GM18907 (cell line): ENCODE results near the gene FASTKD3.
A peak's percentile ranks its signal among the peaks of the same experiment; 100 is the strongest.

ENCODE experiments used
- ATAC-seq: cut with Tn5 transposase; IDR thresholded peaks from one replicate; pipeline ENCODE4 v1.9.1; 2021; ENCODE audit warnings: mild to moderate bottlenecking, moderate library complexity; ENCODE audit not compliant: unreplicated experiment

Gene FASTKD3

GRCh38 chr5:7881816-7882215, 13.0 kb upstream of the FASTKD3 start:
- no peak for ATAC-seq

GRCh38 chr5:7881091-7881490, 12.3 kb upstream of the FASTKD3 start:
- ATAC-seq, result no peak

GRCh38 chr5:7878381-7878873, 9.6 kb upstream of the FASTKD3 start:
- ATAC-seq, result peak; percentile 98

- ATAC-seq, result no peak
Observed at GRCh38 chr5:7877851-7878250, 9.0 kb upstream of the FASTKD3 start.

GRCh38 chr5:7876867-7877266, 8.0 kb upstream of the FASTKD3 start:
- ATAC-seq, result peak; percentile 42

- ATAC-seq, result no peak
Observed at GRCh38 chr5:7875151-7875550, 6.3 kb upstream of the FASTKD3 start.

- no peak for ATAC-seq
Observed at GRCh38 chr5:7874639-7875038, 5.8 kb upstream of the FASTKD3 start.

GRCh38 chr5:7873216-7873615, 4.4 kb upstream of the FASTKD3 start:
- ATAC-seq, result no peak

GRCh38 chr5:7872517-7873130, 3.8 kb upstream of the FASTKD3 start:
- no peak for ATAC-seq

GRCh38 chr5:7871653-7872052, 2.8 kb upstream of the FASTKD3 start:
- ATAC-seq, result peak; percentile 23

DNA sequence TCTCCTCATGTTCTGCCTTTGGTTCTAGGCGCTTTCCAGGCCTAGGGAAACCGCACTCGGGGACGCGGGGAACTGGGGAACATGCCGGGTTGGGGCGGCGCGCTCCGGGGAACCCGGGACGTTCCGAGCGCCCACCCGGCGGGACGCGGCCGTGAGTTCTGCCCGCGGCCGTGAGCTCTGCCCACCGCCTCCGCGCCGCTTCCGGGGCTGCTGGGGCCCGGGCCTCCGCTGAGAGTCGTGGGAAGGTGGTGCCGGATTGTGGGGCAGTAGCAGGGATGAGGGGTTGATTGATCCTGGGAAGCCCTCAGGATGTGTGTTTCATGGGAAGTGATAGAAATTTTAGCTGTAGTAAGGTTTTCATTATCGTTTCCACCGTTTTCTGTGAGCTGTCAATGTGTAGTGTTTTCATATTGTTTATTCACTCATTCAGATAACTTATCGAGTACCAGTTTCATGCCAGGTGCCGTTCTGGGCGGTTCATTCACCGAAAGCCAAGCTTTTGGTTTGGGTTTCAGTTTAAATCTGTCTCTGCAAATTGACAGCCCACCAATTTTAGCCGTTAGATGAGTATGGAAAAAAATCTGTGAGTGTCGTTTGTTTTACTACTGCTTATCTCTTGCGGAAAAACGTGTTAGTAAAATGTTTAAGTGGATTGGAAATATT, 774 bp upstream of the FASTKD3 start:
- peak; percentile 42 for ATAC-seq

- ATAC-seq, result no peak
Observed at GRCh38 chr5:7868427-7868772, 431 bp downstream of the FASTKD3 start.

GRCh38 chr5:7867260-7867659, 1.6 kb downstream of the FASTKD3 start:
- ATAC-seq, result no peak

DNA sequence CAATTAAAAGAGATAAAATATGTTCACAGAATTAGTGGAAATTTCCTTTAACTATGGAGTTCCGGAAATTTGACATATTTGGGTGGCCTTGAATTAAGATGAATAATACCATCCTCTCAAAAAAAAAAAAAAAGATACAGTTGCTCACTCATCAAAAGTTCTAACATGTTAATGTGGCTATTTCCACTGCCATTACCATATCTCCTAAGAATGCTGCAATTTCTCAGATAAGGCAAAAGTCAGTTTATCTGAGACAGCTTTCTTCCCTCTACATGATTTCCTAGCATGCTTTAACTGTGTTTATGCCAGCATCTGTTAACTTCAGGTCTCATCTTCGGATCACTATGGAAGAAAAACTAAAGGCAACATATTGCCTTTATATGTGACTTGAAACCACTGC, 2.6 kb downstream of the FASTKD3 start:
- ATAC-seq, result no peak

DNA sequence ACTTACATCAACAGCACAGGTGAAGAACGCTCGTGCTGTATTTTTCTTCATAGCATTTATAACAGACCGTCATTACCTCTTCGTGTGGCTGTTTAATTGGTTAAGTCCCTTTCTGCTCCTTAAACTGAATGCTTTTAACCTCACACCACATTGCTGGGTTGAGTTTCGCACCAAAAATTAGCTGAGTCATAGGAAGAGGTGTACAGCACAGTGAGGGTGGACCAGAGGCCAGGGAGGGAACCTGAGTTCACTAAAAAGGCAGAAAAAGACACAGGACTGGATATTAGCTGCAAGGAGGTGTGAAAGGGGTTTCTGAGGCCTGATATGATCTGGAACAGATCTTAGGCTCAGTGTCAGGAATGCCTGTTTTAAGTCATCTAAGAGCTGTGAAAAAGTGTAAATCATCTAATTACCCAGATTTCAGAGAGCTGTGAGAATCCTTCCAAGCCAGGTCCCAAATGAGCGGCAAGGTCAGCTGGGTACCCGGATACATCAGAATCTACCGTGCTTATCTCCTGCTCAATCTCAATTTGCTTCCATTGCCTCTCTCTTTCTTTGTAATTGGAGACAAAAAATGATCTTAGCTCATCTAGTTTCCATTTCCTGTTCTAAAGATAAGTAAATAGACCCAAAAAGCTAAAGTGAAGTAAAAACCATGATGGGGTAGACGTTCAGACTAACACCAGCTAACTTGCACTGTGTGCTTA, 10.8 kb downstream of the FASTKD3 start:
- no peak for ATAC-seq

- no peak for ATAC-seq
Observed at GRCh38 chr5:7857361-7857760, 11.5 kb downstream of the FASTKD3 start.

- peak; percentile 49 for ATAC-seq
Observed at GRCh38 chr5:7856855-7857254, 12.0 kb downstream of the FASTKD3 start.

- ATAC-seq, result no peak
Observed at GRCh38 chr5:7855611-7856010, 13.2 kb downstream of the FASTKD3 start.

GRCh38 chr5:7852988-7853387, 15.8 kb downstream of the FASTKD3 start:
- no peak for ATAC-seq

DNA sequence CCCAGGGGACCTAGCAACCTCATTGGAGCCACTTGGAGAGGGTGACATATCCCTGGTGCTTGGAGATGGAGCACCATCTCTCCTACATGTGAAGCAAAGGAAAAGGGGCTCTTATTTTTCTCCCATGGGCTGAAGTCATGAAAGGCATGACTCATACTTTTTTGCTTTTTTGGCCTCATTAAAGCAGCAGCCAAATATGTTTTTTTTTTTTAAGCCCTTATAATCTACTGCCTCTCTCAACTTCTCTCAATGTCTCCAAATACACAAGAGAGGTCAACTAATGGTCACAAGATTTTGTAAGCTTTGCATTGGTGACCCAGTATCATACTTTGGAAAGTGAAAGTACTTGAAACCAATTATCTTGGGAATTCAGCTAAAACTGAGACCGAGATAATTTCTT, 16.3 kb downstream of the FASTKD3 start:
- no peak for ATAC-seq

DNA sequence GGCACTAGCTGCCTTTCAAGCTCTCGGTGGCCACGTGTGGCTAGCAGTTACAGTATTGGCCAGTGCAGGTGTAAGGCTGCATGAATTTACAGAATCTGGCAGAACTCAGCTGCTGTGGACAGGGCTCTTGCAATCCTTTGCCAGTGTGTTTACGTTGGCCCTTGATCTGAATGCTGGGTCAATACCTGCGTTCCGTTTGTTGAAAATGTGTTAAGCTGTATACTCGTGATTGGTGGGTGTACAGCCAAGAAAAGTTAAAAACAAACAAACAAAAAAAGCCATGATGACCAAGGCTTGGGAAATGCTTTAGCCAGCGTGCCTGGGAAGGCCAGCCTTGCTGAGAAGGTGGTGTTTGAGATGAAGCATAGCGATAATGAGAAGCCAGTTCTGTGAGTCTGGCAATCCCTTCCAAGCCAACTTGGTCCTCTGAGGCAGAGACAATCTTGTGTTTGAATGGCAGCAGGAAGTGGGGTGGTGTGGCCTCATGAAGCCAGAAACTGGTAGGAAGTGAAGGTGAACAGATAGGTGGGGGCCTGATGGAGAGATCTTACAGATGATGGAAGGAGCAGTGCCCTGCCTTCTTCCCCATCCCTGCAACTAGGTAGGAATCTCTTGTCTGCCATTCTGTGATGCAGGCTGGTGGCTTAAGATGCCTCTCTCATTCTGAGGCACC, 17.1 kb downstream of the FASTKD3 start:
- ATAC-seq, result no peak

- ATAC-seq, result no peak
Observed at GRCh38 chr5:7851240-7851592, 17.6 kb downstream of the FASTKD3 start.
